ENCODE data around the gene PDK1.
"Not testable (repeated sequence)": the region's sequence is repeated elsewhere in the genome, so short reads cannot be mapped to it uniquely, and the experiment has no call there.

The PDK1 gene

DNA sequence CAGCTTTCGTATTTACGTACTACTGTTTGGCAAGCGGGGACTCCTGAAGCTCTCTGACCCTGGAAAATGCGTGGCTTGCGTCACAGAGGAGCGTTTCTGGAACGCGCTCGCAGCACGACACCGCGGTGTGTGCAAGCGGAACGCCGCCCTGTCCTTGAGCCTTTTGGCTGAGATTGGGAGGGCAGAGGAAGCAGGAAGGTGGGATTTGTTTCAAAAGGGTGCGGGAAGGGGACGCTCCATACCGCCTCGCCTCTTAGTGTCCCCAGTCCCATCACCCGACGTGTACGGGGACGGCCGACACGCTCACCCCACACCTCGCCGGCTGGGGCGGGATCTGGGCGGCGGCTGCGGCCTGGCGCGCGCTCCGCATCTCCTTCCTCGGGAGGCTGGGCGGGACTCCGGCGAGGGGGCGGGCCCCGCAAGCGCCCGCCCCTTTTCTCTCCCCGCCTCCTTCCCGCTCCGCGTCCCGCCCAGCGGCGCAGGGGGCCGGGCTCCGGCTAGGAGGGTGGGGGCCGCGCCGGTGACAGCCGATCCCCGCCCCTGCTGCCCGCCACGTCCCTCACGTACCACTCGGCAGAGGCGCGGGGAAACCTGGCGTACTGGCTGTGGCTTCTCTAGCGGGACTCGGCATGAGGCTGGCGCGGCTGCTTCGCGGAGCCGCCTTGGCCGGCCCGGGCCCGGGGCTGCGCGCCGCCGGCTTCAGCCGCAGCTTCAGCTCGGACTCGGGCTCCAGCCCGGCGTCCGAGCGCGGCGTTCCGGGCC lies at the start of gene PDK1:
PDK1 (plus strand) TSS at position 569 of the 762 bp plus-strand sequence; CDS start at position 630, 61 bp downstream.
- DNase-seq, result peak; percentile 87

GRCh38 chr2:172507199-172507598 lies 48.7 kb upstream of the PDK1 start:
- DNase-seq, result no peak

DNA sequence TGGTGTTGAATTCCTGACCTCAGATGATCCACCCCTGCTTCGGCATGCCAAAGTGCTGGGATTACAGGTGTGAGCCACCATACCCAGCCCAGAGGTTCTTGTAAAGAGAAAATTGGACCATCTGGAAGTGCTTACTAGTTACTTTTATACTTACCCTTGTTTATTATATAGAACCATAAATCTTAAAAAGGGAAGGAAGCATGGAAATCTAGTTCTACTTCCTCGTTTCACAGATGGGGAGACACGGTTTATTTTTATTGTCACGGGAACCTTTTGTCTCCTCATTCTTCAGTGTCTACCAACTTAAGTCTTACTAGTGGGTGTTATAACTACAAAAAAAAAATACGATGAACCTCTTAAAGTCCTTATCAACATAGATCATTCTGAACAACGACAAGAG lies 45.8 kb upstream of the PDK1 start:
- DNase-seq, result no peak

- DNase-seq, result no peak
These were observed 45.3 kb upstream of the PDK1 start for GRCh38 chr2:172510548-172510947.

- no peak for DNase-seq
These were observed 42.9 kb upstream of the PDK1 start for GRCh38 chr2:172512810-172513523.

DNA sequence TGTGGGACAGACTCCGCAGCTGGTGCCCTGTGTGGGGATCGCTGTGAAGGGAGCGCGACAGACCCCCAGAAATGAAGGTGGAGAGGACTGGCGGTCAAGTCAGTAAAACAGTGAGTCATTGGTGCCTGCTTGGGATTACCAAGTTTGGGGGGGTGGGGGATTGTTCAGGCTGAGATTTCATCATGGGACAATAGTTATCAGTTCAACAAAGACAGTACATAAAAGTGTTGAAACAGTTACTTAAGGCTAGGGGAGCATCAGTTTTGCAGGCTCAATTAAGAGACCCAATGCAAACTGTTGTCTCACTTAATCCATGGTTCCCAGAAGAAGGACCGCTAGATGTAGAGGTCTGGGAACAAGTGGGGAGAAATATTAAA lies 42.4 kb upstream of the PDK1 start:
- DNase-seq, result no peak

DNA sequence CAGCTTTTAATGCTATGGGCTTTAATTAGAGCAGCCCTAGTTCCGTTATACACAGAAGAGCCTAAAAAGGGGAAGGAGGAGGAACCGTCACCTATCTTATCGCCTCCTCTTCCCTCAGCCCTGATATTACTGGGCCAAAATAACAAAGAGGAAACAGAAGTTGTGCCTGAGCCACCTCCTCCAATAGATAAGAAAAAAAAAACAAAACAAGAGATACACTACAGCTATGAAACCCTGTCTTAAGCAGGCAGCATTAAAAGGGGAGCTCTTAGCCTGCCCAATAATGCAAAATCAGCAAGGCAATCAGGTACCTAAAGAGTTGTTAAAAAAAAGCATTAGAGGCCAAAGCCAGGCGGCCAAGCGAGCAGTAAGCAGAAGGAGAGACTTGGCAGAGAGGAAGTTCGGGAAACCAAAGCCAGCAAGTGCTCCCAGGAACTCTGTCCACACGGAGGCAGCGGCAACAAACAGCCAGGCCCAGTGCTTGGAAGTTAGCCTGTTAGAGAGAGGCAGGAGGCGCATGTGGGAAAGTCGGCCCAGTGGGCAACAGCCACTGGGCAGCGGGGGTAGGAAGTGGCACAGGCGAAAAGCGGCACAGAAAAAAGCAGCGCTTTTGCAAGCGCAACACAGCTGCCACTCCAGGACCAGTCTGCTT lies 41.8 kb upstream of the PDK1 start:
- no peak for DNase-seq

- no peak for DNase-seq
These were observed 39.6 kb upstream of the PDK1 start for GRCh38 chr2:172516299-172516698.

GRCh38 chr2:172518995-172519394 lies 36.9 kb upstream of the PDK1 start:
- no peak for DNase-seq

DNA sequence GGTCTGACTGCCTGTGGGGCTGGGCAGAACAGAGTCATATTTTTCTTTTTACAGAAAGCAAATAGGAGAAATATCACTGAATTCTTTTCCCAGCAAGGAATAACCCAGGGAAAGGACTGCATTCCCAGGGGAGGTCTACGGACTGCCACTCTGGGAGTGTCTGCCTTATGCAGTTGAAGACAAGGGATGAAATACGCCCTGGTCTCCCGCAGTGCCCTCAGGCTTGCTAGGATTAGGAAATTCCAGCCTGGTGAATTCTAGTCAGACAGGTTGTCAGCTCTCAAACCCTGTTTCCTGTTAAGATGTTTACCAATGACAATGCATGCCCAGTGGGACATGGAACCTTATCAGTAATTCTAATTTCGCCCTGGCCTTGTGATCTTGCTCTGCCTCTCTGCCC lies 30.3 kb upstream of the PDK1 start:
- no peak for DNase-seq

DNA sequence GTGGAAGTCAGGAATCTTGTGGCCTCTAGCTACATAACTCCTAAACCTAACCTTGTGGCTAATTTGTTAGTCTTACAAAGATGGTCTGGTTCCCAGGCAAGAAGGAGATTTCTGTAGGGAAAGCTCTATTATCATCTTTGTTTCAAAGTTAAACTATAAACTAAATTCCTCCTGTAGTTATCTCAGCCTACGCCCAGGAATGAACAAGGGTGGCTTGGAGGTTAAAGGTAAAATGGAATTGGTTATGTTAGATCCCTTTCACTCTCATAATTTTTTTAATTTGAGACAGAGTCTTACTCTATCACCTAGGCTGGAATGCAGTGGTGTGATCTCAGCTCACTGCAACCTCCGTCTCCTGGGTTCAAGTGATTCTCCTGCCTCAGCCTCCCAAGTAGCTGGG lies 24.6 kb upstream of the PDK1 start:
- DNase-seq, result no peak

- DNase-seq, result not testable (repeated sequence)
These were observed 23.4 kb upstream of the PDK1 start for GRCh38 chr2:172532461-172532860.

GRCh38 chr2:172533687-172534086 lies 22.2 kb upstream of the PDK1 start:
- DNase-seq, result no peak

GRCh38 chr2:172535119-172535518 lies 20.8 kb upstream of the PDK1 start:
- DNase-seq, result no peak

DNA sequence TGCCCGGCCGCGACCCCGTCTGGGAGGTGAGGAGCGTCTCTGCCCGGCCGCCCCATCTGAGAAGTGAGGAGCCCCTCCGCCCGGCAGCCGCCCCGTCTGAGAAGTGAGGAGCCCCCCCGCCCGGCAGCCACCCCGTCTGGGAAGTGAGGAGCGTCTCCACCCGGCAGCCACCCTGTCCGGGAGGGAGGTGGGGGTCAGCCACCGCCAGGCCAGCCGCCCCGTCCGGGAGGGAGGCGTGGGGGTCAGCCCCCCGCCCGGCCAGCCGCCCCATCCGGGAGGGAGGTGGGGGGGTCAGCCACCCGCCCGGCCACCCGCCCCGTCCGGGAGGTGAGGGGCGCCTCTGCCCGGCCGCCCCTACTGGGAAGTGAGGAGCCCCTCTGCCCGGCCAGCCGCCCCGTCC lies 18.0 kb upstream of the PDK1 start:
- not testable (repeated sequence) for DNase-seq

DNA sequence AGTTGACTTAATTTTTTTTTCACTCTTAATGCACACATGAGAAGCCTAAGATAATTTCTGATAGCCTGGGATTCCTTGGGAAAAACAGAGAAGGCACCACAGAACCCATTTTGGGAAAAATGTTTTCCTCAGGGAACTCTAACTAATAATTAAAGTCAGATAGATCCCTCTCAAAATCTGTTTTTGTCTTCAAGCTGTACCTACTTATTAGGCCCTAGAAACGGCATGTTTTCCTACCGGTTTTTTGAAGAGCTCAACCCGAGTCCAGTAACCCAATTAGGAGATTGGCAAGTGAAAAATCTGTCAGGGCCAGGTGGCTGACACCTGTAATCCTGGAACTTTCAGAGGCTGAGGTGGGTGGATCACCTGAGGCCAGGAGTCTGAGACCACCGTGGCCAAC lies 16.1 kb upstream of the PDK1 start:
- no peak for DNase-seq

- DNase-seq, result no peak
These were observed 15.5 kb upstream of the PDK1 start for GRCh38 chr2:172540421-172540820.

DNA sequence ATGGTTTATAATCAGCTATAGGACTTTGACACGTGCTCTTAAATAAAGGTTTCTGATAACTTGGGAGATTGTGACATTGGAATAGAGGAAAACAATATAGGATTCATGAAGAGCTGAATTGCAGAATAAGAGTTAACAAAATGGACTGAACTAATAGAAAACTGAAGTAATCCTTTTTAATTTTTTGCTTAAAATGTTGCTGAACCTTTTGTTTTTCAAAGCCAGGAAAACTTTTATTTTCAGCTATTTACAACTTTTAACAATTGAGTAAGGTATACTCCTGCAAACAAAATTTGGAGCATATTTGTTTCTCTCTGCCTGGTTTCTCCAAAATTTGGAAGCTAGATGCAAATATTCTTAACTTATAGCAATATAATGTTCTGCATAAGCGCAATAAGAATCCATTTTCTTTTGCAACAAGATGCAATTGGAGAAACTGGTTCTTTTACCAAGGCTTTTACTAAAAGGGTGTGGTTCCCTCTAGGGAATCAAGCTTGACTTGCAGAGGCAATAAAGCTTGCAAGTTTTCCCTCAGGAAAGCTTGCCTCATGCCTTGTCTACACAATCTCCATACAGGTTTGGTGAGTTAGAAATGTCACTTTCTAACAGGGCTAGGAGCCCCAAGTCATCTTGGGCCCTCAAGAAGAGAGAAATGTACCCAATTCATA lies 10.3 kb upstream of the PDK1 start:
- no peak for DNase-seq

DNA sequence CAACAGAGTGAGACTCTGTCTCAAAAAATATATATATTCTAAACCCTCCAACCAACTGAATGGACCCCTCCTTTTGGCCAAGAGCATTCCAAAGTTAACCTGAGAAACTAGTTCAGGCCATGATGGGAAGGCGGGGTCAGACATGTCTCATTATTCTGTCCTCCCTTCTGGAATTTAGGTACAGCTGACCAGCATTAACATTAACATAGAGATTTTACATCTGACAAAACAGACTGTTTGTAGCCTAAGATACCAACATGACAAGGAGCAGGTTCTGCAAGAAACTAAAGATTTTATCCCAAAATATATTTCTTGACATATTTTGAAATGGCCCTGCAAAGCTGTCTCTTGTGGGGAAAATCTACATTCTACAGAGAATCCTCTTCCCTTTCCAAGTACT lies 6.8 kb upstream of the PDK1 start:
- DNase-seq, result no peak

DNA sequence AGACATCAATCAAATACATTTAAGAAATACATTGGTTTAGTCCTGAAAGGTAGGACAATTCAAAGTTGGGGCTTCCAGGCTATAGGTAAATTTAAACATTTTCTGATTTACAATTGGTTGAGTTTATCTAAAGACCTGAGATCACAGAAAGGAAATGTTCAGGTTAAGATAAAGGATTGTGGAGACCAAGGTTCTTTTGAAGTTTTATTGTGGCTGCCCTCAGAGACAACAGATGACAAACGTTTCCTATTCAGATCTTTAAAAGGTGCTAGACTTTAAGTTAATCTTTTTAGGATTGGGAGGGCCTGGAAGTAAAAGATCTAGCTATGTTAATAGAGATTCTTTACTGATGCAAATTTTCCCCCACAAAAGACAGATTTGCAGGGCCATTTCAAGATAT lies 6.1 kb upstream of the PDK1 start:
- not testable (repeated sequence) for DNase-seq

DNA sequence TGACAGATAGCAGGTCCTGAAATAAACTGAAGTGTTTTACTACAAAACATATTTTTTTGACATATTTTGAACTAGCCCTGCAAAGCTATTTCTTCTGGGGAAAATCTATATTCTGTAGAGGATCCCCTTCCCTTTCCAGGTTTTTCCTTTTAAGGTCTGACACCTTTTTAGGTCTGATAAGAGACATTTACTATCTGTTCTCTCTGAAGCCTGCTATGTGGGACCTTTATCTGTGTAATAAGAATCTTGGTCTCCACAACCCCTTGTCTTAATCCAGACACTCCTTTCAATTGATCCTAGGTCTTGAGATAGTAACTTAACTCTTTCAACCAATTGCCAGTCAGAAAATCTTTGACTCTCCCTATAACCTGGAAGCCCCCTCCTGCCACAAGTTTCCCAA lies 5.5 kb upstream of the PDK1 start:
- DNase-seq, result no peak

- DNase-seq, result no peak
These were observed 4.6 kb upstream of the PDK1 start for GRCh38 chr2:172551271-172551670.

GRCh38 chr2:172552547-172553291 lies 3.2 kb upstream of the PDK1 start:
- no peak for DNase-seq

All from activated CD4-positive, alpha-beta T cell treated with anti-CD3 and anti-CD28 coated beads, Interleukin-2, amount 50 U/mL, for 1 hour (primary cell).